Testis (tissue), 2 donors: Measurements from ENCODE around the gene CLSTN1.

Experiments
- CTCF ChIP-seq, 3 experiments: fragments of 450-650 bp in 2 of 3; fragments of 200-600 bp in 1 of 3; sonication (generic) in 1 of 3; IDR thresholded peaks; one replicate each; pipeline ENCODE4 v1.5.1; 2016 to 2019; ENCODE audit warnings: antibody characterized with exemption in 3 of 3, mild to moderate bottlenecking in 2 of 3, moderate library complexity in 1 of 3
- POLR2A ChIP-seq: fragments of 450-650 bp; IDR thresholded peaks from one replicate; pipeline ENCODE4 v1.6.1; 2017; ENCODE audit warnings: antibody characterized with exemption, mild to moderate bottlenecking, moderate library complexity

- TF ChIP-seq CTCF (IDR thresholded peaks at IDR 0.05): no peak
- no peak for TF ChIP-seq POLR2A
Measured at GRCh38 chr1:9849691-9850441, 26.1 kb upstream of the CLSTN1 start.
